RWPE2 (cell line): ENCODE results near the gene TUT4.

Experiments
- ATAC-seq: fragments of 200-7000 bp; cut with Tn5 transposase; 3 replicates; pipeline ENCODE4 v1.9.1; 2021; ENCODE audit warnings: low read depth
- DNase-seq: peaks from one replicate; pipeline ENCODE4 v3.0.0-alpha.2; 2020; ENCODE audit warnings: low spot score
- H3K27ac ChIP-seq: fragments of 450-650 bp; 2 replicates; pipeline ENCODE4 v1.5.1; 2017; ENCODE audit warnings: mild to moderate bottlenecking; ENCODE audit not compliant: poor library complexity, severe bottlenecking
- H3K27me3 ChIP-seq: fragments of 250-450 bp; sonication (Bioruptor Pico); 2 replicates; pipeline ENCODE4 v1.5.1; 2021; ENCODE audit warnings: mild to moderate bottlenecking, moderate library complexity; ENCODE audit not compliant: insufficient read depth, poor library complexity, severe bottlenecking
- H3K36me3 ChIP-seq: fragments of 250-450 bp; sonication (Bioruptor Pico); 2 replicates; pipeline ENCODE4 v1.5.1; 2020; ENCODE audit warnings: low read depth, mild to moderate bottlenecking, moderate library complexity
- H3K4me1 ChIP-seq: fragments of 250-450 bp; sonication (Bioruptor Pico); 2 replicates; pipeline ENCODE4 v1.5.1; 2021; ENCODE audit warnings: mild to moderate bottlenecking, moderate library complexity; ENCODE audit not compliant: insufficient read depth, poor library complexity, severe bottlenecking
- H3K4me3 ChIP-seq: fragments of 250-450 bp; sonication (Bioruptor Pico); 2 replicates; pipeline ENCODE4 v1.5.1; 2021; ENCODE audit warnings: mild to moderate bottlenecking, moderate library complexity; ENCODE audit not compliant: severe bottlenecking
- H3K9me3 ChIP-seq: fragments of 250-450 bp; sonication (Bioruptor Pico); 2 replicates; pipeline ENCODE4 v1.5.1; 2021; ENCODE audit warnings: mild to moderate bottlenecking, moderate library complexity; ENCODE audit not compliant: severe bottlenecking
- TF ChIP-seq, protein P1 (sequence below): fragments of 450-650 bp; IDR thresholded peaks from one replicate; pipeline ENCODE4 v1.5.1; 2017; ENCODE audit warnings: mild to moderate bottlenecking, moderate library complexity; ENCODE audit not compliant: poor library complexity, severe bottlenecking

The TUT4 gene

DNA sequence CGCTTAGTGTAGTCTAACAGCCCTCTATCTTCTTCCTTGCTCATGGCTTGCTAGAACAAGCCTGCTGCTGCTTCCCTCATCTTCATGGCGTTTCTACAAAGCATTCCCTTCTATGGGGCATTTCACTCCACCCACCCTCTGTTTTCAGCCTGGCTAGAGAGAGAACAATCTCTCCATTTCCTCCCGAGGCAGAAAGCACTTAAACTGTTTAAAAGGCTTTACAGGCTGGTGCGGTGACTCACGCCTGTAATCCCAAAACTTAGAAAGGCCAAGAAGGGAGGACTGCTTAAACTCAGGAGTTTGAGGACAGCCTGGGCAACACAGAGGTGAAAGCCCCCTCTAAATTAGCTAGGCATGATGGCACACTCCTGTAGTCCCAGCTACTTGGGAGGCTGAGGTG lies 166.4 kb downstream of the TUT4 start:
- Histone ChIP-seq H3K27me3 (no peaks in the 10 kb centered on the region), H3K36me3 (peaks cover 92% of the 10 kb centered on the region), H3K4me3 (no peak overlapping the region), H3K4me1 (no peaks in the 10 kb centered on the region), H3K27ac (no peak overlapping the region), H3K9me3 (no peaks in the 10 kb centered on the region)
- DNase-seq (no peak), ATAC-seq (no peak)
- TF ChIP-seq, protein P1, sequence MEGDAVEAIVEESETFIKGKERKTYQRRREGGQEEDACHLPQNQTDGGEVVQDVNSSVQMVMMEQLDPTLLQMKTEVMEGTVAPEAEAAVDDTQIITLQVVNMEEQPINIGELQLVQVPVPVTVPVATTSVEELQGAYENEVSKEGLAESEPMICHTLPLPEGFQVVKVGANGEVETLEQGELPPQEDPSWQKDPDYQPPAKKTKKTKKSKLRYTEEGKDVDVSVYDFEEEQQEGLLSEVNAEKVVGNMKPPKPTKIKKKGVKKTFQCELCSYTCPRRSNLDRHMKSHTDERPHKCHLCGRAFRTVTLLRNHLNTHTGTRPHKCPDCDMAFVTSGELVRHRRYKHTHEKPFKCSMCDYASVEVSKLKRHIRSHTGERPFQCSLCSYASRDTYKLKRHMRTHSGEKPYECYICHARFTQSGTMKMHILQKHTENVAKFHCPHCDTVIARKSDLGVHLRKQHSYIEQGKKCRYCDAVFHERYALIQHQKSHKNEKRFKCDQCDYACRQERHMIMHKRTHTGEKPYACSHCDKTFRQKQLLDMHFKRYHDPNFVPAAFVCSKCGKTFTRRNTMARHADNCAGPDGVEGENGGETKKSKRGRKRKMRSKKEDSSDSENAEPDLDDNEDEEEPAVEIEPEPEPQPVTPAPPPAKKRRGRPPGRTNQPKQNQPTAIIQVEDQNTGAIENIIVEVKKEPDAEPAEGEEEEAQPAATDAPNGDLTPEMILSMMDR = no peak

DNA sequence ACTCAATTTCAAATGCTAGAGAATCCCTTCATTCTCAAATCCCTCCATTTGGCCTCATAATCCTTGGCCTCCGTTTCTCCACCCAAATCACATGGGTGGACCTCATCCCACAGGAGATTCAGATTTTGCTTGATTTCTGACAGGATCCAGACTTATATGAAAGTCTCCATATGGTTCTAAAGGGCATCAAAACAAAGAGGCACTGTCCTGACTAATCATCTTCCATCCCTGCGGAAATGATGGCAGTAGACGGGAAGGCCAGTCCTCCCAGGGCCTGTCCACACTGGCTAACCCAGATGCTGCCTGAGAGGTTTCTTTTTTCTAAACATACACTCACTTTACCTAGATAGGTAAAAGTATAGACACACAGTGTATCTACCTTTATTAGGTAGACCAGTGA lies 167.5 kb downstream of the TUT4 start:
- Histone ChIP-seq H3K9me3 (no peaks in the 10 kb centered on the region), H3K4me1 (no peaks in the 10 kb centered on the region), H3K36me3 (peaks cover 97% of the 10 kb centered on the region), H3K4me3 (no peak overlapping the region), H3K27me3 (no peaks in the 10 kb centered on the region), H3K27ac (no peak overlapping the region)
- no peak for ATAC-seq
- DNase-seq = no peak
- TF ChIP-seq, protein P1 = no peak
